Osteoblast (primary cell): ENCODE data around the gene DHRS2. TPM values are rescaled to one million over a fixed set of nuclear protein-coding genes. Genes with fewer than 3 reads are reported as not detected.
"Not testable (repeated sequence)": the region's sequence is repeated elsewhere in the genome, so short reads cannot be mapped to it uniquely, and the experiment has no call there.

ENCODE experiments used
- DNase-seq: peaks from one replicate; pipeline ENCODE4 v3.0.0; 2011; ENCODE audit warnings: low spot score, mixed read lengths; ENCODE audit not compliant: insufficient read length; ENCODE audit errors: missing footprints
- H2AFZ ChIP-seq: 2 replicates; pipeline ENCODE4 v1.6.0; 2011; ENCODE audit warnings: mild to moderate bottlenecking, low read length
- H3K27ac ChIP-seq: 2 replicates; pipeline ENCODE4 v1.5.1; 2011; ENCODE audit warnings: mild to moderate bottlenecking, low read depth, low read length, moderate library complexity
- H3K27me3 ChIP-seq: 2 replicates; pipeline ENCODE4 v1.6.0; 2012; ENCODE audit warnings: mild to moderate bottlenecking, control low read depth, inconsistent platforms, low read length, moderate library complexity; ENCODE audit not compliant: insufficient read depth
- H3K36me3 ChIP-seq: 2 replicates; pipeline ENCODE4 v1.5.1; 2011; ENCODE audit warnings: mild to moderate bottlenecking, low read length, control low read depth, moderate library complexity; ENCODE audit not compliant: insufficient read depth
- H3K4me1 ChIP-seq: 2 replicates; pipeline ENCODE4 v1.5.1; 2011; ENCODE audit warnings: mild to moderate bottlenecking, low read length, control low read depth, moderate library complexity; ENCODE audit not compliant: insufficient read depth
- H3K4me2 ChIP-seq: 2 replicates; pipeline ENCODE4 v1.6.0; 2011; ENCODE audit warnings: mild to moderate bottlenecking, low read length; ENCODE audit not compliant: insufficient read depth
- H3K4me3 ChIP-seq: fragments of 200-600 bp; sonication (generic); 3 replicates; pipeline ENCODE4 v1.5.1; 2012; ENCODE audit warnings: mild to moderate bottlenecking, low read length, inconsistent platforms; ENCODE audit not compliant: insufficient read depth
- H3K79me2 ChIP-seq: 2 replicates; pipeline ENCODE4 v1.6.0; 2012; ENCODE audit warnings: mild to moderate bottlenecking, low read length, control low read depth, inconsistent platforms; ENCODE audit not compliant: insufficient read depth
- H3K9me3 ChIP-seq: 2 replicates; pipeline ENCODE4 v1.5.1; 2011; ENCODE audit warnings: low read depth, low read length, control low read depth
- H4K20me1 ChIP-seq: 2 replicates; pipeline ENCODE4 v1.6.0; 2012; ENCODE audit warnings: mild to moderate bottlenecking, low read length, control low read depth; ENCODE audit not compliant: insufficient read depth
- total RNA-seq: library from RNA; depleted of rRNA; stranded (reverse); fragments of >200 nt; gene quantifications from 2 replicates; pipeline ENCODE4 v1.2.3, GENCODE V29; 2012
- TF ChIP-seq, protein P1 (sequence below): IDR thresholded peaks from 2 replicates; pipeline ENCODE4 v1.5.1; 2011; ENCODE audit warnings: mild to moderate bottlenecking, low read depth, low read length, moderate library complexity; ENCODE audit errors: extremely low read depth

DHRS2 gene
- total RNA-seq, 1 donor: under 0.01 TPM

- H3K27me3 ChIP-seq: peaks cover 3% of the 10 kb centered on the region
- TF ChIP-seq, protein P1, sequence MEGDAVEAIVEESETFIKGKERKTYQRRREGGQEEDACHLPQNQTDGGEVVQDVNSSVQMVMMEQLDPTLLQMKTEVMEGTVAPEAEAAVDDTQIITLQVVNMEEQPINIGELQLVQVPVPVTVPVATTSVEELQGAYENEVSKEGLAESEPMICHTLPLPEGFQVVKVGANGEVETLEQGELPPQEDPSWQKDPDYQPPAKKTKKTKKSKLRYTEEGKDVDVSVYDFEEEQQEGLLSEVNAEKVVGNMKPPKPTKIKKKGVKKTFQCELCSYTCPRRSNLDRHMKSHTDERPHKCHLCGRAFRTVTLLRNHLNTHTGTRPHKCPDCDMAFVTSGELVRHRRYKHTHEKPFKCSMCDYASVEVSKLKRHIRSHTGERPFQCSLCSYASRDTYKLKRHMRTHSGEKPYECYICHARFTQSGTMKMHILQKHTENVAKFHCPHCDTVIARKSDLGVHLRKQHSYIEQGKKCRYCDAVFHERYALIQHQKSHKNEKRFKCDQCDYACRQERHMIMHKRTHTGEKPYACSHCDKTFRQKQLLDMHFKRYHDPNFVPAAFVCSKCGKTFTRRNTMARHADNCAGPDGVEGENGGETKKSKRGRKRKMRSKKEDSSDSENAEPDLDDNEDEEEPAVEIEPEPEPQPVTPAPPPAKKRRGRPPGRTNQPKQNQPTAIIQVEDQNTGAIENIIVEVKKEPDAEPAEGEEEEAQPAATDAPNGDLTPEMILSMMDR: no peak
- no peaks in the 10 kb centered on the region for H3K9me3 ChIP-seq
- no peak for DNase-seq
- no peaks in the 10 kb centered on the region for H3K79me2 ChIP-seq
- H2AFZ ChIP-seq: no peak overlapping the region
- H4K20me1 ChIP-seq: no peaks in the 10 kb centered on the region
- no peak overlapping the region for H3K27ac ChIP-seq
- H3K4me2 ChIP-seq: no peak overlapping the region
- no peaks in the 10 kb centered on the region for H3K36me3 ChIP-seq
- H3K4me3 ChIP-seq: no peak overlapping the region
- H3K4me1 ChIP-seq: no peaks in the 10 kb centered on the region
These were observed 39.7 kb downstream of the DHRS2 start for GRCh38 chr14:23675906-23676305.

DNA sequence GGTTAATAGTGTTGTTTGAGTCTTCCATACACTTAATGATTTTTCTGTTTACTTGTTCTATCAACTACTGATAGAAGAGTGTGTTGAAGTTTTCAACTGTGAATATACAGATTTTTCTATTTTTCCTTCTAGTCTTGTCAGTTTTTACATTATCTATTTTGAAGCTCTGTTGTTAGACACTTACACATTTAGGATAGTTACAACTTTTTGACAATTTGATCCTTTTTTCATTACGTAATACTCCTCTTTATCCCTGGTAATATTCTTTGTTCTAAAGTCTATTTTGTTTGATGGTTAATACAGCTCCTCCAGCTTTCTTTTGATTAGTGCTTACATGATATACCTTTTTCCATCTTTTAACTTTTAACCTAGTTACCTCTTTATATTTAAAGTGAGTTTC is 45.2 kb downstream of the DHRS2 start:
- TF ChIP-seq, protein P1: no peak
- no peak for DNase-seq
- H3K36me3 ChIP-seq: no peaks in the 10 kb centered on the region
- no peaks in the 10 kb centered on the region for H3K4me1 ChIP-seq
- no peaks in the 10 kb centered on the region for H3K9me3 ChIP-seq
- no peak overlapping the region for H3K4me3 ChIP-seq
- no peaks in the 10 kb centered on the region for H3K79me2 ChIP-seq
- H4K20me1 ChIP-seq: no peaks in the 10 kb centered on the region
- no peak overlapping the region for H3K27ac ChIP-seq
- H3K4me2 ChIP-seq: no peak overlapping the region
- no peak overlapping the region for H2AFZ ChIP-seq
- no peaks in the 10 kb centered on the region for H3K27me3 ChIP-seq

- H3K4me3 ChIP-seq, H4K20me1 ChIP-seq, H3K4me2 ChIP-seq, H3K27ac ChIP-seq, H3K79me2 ChIP-seq, DNase-seq, H3K36me3 ChIP-seq, H2AFZ ChIP-seq, H3K9me3 ChIP-seq, H3K4me1 ChIP-seq, H3K27me3 ChIP-seq: not testable (repeated sequence)
These were observed 53.7 kb downstream of the DHRS2 start for GRCh38 chr14:23689709-23690514.

DNA sequence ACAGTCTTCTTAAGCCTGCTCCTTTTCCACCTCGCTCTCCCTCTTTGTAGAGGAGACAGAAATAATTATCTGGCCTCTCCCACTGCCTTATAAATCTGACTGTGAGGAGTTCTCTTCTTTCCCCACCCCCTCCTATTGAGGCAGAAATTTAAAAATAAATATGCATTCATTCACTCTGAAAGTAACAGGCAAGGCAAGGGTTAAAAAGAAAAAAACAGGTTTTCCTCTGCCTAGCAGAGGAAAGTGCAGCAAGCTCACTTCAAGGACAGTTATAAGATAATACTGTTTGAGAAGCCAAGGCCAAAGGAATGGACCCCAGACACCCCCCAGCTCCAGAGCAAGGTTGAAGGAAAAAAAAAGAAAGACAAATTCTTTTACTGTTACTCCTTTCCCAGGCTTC is 56.3 kb downstream of the DHRS2 start:
- H3K27ac ChIP-seq: no peak overlapping the region

More for the DNA sequence above, 56.3 kb downstream of the DHRS2 start:
- Histone ChIP-seq H3K36me3 (no peaks in the 10 kb centered on the region), H2AFZ (no peak overlapping the region), H3K4me1 (peaks cover 11% of the 10 kb centered on the region), H3K27me3 (no peaks in the 10 kb centered on the region), H4K20me1 (no peaks in the 10 kb centered on the region), H3K79me2 (no peaks in the 10 kb centered on the region), H3K4me3 (no peak overlapping the region), H3K4me2 (no peak overlapping the region), H3K9me3 (no peaks in the 10 kb centered on the region)
- no peak for DNase-seq
- TF ChIP-seq, protein P1: no peak
